Measurements from ENCODE around the gene INTS14.

The INTS14 gene

GRCh38 chr15:65610871-65611718 is at the start of gene INTS14:
Gene INTS14 (minus strand): TSS chr15:65611131. CDS start chr15:65607380, 3,751 bp downstream.
- peak; percentile 78 for DNase-seq (ENCODE audit: low read depth)

GRCh38 chr15:65659502-65660052 is 48.6 kb upstream of the INTS14 start:
- no peak for DNase-seq (ENCODE audit: low read depth)

- no peak for DNase-seq (ENCODE audit: low read depth)
Observed at GRCh38 chr15:65655457-65655856, 44.5 kb upstream of the INTS14 start.

- DNase-seq (ENCODE audit: low read depth): no peak
Observed at GRCh38 chr15:65655026-65655425, 44.1 kb upstream of the INTS14 start.

- DNase-seq (ENCODE audit: low read depth): no peak
Observed at GRCh38 chr15:65653801-65654521, 43.0 kb upstream of the INTS14 start.

GRCh38 chr15:65653341-65653740 is 42.4 kb upstream of the INTS14 start:
- no peak for DNase-seq (ENCODE audit: low read depth)

GRCh38 chr15:65651831-65652749 is 41.2 kb upstream of the INTS14 start:
- DNase-seq (ENCODE audit: low read depth): no peak

GRCh38 chr15:65651042-65651322 is 40.1 kb upstream of the INTS14 start:
- no peak for DNase-seq (ENCODE audit: low read depth)

- DNase-seq (ENCODE audit: low read depth): no peak
Observed at GRCh38 chr15:65650312-65651041, 39.5 kb upstream of the INTS14 start.

GRCh38 chr15:65646486-65646885 is 35.6 kb upstream of the INTS14 start:
- no peak for DNase-seq (ENCODE audit: low read depth)

- DNase-seq (ENCODE audit: low read depth): no peak
Observed at GRCh38 chr15:65645392-65645791, 34.5 kb upstream of the INTS14 start.

- no peak for DNase-seq (ENCODE audit: low read depth)
Observed at GRCh38 chr15:65644282-65644681, 33.4 kb upstream of the INTS14 start.

- no peak for DNase-seq (ENCODE audit: low read depth)
Observed at GRCh38 chr15:65642594-65642993, 31.7 kb upstream of the INTS14 start.

GRCh38 chr15:65641768-65642475 is 31.0 kb upstream of the INTS14 start:
- DNase-seq (ENCODE audit: low read depth): no peak

- no peak for DNase-seq (ENCODE audit: low read depth)
Observed at GRCh38 chr15:65639509-65639908, 28.6 kb upstream of the INTS14 start.

- no peak for DNase-seq (ENCODE audit: low read depth)
Observed at GRCh38 chr15:65638681-65639089, 27.8 kb upstream of the INTS14 start.

GRCh38 chr15:65638109-65638508 is 27.2 kb upstream of the INTS14 start:
- DNase-seq (ENCODE audit: low read depth): no peak

- DNase-seq (ENCODE audit: low read depth): no peak
Observed at GRCh38 chr15:65634356-65634755, 23.4 kb upstream of the INTS14 start.

- DNase-seq (ENCODE audit: low read depth): no peak
Observed at GRCh38 chr15:65633752-65634151, 22.8 kb upstream of the INTS14 start.

- DNase-seq (ENCODE audit: low read depth): no peak
Observed at GRCh38 chr15:65632780-65633375, 21.9 kb upstream of the INTS14 start.

All from HS-5 (cell line).